Measurements from ENCODE around the gene FYN.

Gene FYN

DNA sequence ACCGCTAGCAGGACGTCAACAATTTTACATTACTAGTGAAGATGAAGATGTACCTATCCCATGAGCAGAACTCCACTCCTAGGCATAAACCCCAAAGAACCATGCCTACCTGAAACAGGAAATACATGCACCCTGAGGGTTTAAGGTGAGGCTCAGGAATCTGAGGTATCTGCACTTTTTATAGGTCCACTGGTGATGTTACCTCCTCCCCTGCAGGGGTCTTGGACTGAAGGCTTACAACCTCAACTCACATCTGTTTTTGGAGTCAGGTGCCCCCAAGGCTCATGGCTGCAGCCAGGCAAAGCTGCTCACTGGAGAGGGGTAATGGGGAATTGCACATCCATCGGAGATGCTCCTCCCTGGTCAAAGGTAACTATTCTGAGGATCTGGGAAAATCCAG is 135.1 kb downstream of the FYN start:
- Mint-ChIP-seq H3K36me3 (peaks cover 52% of the 10 kb centered on the region), H3K27me3 (no peaks in the 10 kb centered on the region), H3K4me3 (peak overlapping the region; percentile 37), H3K4me1 (ENCODE audit: low read depth) (peaks cover 85% of the 10 kb centered on the region), H3K27ac (peak overlapping the region; percentile 84), H3K9me3 (ENCODE audit: low read depth) (no peaks in the 10 kb centered on the region)

DNA sequence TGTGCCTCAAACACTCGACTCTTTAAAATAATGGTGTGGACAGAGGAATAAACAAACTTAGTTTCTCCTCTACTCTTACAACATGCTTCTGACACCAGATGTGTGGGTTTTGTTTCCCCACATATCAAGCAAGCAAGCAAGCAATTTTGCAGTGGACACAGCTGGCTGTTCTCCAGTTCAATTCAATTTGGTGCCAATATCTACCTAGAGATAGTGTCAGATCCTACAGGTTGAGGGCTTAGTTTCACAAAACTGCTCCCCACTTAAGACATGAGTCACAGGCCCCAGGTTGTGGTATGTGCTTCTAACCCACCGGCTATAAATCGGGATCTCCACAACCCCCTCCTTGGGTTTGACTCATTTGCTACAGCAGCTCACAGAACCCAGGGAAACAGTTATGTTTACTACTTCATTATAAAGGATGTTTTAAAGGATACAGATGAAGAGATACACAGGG is 136.2 kb downstream of the FYN start:
- Mint-ChIP-seq H3K27ac (peak overlapping the region; percentile 84), H3K36me3 (peaks cover 59% of the 10 kb centered on the region), H3K4me1 (ENCODE audit: low read depth) (peaks cover 87% of the 10 kb centered on the region), H3K4me3 (peak overlapping the region; percentile 64), H3K9me3 (ENCODE audit: low read depth) (no peaks in the 10 kb centered on the region), H3K27me3 (no peaks in the 10 kb centered on the region)

GRCh38 chr6:111736005-111736608 is 137.1 kb downstream of the FYN start:
- Mint-ChIP-seq H3K9me3 (ENCODE audit: low read depth) (no peaks in the 10 kb centered on the region), H3K4me3 (peak overlapping the region; percentile 67), H3K27me3 (no peaks in the 10 kb centered on the region), H3K36me3 (peaks cover 62% of the 10 kb centered on the region), H3K4me1 (ENCODE audit: low read depth) (peaks cover 87% of the 10 kb centered on the region), H3K27ac (peak overlapping the region; percentile 84)

DNA sequence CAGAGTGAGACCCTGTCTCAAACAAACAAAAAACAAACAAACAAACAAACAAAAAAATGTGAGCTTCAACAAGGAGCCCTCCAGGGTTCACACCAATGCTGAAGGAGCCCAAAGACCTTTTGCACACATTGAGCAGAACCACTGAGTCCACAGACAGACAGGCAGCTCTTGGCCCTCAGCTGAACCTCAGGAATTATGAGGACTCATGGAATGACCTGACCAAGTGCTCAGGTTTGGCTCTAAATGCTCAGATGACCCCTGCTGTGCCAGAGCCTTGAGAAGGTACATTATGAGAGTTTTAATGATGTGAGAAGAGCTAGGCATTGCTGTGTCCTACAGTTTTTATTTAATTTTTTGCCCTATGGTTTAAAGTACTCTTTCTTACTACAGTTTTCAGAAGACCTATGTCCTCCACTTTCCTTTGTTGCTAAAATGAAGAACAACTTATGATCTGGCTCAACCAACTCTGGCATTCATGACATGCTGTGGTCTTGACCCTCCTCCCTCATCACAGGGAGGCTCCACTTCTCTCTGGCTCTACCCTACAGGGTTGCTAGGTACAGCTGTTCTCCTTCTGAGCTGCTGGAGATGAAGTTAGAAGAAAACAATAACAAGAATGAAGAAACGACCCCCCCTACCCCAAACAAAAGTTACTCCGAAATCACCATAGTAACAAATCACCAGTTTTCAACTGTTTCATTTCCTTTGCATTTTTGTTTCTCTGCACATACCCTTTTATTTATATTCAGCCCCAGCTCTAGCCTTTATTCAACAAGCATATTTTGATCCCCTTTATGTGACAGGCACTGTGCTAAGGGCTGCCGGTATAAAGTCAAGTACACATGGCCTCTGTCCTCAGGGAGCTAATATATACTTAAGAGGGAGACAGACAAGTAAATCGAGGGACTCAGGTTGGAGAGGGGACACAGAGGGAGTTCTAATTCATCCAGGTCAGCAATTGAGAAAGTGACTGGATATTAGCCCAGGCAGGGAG is 138.9 kb downstream of the FYN start:
- Mint-ChIP-seq H3K36me3 (peaks cover 61% of the 10 kb centered on the region), H3K4me1 (ENCODE audit: low read depth) (peaks cover 88% of the 10 kb centered on the region), H3K4me3 (peak overlapping the region; percentile 33), H3K27ac (peak overlapping the region; percentile 84), H3K9me3 (ENCODE audit: low read depth) (no peaks in the 10 kb centered on the region), H3K27me3 (no peaks in the 10 kb centered on the region)

GRCh38 chr6:111732390-111732789 is 140.9 kb downstream of the FYN start:
- Mint-ChIP-seq H3K36me3 (peaks cover 57% of the 10 kb centered on the region), H3K27ac (peak overlapping the region; percentile 83), H3K4me3 (no peak overlapping the region), H3K9me3 (ENCODE audit: low read depth) (no peaks in the 10 kb centered on the region), H3K4me1 (ENCODE audit: low read depth) (peaks cover 81% of the 10 kb centered on the region), H3K27me3 (no peaks in the 10 kb centered on the region)

DNA sequence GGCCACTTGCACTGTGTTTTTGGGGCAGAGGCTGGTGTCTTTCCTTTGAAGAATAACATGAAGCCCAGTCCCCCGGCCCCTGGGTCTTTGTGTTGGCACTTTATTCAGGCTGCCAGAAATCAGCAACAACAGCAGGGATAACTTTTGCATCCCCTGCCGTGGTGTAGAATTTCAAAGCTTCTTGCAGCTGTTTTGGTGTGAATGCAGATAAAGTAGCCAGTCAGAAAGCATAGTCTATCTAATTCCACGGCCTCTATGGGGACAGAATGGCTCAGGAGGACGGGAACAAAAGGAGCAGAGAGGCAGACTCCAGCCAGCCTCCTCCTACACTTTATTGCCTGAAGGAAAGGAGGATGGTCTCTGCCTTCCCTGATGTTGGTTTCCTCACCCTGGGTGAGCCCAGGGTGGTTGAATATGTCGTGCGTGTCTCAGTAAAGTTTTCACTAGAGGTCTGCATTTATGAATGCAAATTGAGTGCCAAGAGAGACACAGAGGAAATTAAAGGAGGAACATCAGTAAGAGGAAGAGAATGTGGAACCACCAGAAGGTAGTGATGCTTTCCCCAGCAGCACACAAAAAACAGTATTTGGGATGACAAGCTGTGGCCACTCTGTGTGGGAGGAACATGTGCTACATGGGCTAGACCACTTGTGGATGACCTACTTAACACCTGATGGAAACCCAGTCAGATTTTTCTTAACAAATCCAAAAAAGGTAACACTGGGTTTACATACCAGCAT is 141.6 kb downstream of the FYN start:
- Mint-ChIP-seq H3K4me3 (no peak overlapping the region), H3K4me1 (ENCODE audit: low read depth) (peaks cover 81% of the 10 kb centered on the region), H3K27me3 (no peaks in the 10 kb centered on the region), H3K9me3 (ENCODE audit: low read depth) (no peaks in the 10 kb centered on the region), H3K27ac (peak overlapping the region; percentile 83), H3K36me3 (peaks cover 56% of the 10 kb centered on the region)

DNA sequence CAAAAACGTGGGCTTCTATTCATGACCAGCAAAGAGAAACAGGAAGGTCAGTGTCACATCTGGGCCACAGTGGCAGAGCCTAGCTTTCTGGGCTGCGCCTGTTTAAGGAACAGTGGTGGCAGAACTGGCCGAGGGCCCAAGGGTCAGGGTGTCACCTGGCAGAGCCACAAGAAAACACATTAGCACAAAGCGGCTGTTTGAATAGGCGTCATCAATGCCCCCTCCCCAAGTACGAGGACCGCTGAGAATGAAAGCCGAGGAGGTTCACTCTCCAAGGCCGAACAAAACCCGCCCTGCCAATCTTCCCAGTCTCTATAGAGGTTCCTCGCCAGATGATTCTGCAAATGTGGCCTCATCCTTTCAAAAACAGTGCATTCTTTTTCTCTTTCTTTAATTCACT is 142.4 kb downstream of the FYN start:
- Mint-ChIP-seq H3K27me3 (no peaks in the 10 kb centered on the region), H3K4me3 (no peak overlapping the region), H3K4me1 (ENCODE audit: low read depth) (peaks cover 81% of the 10 kb centered on the region), H3K9me3 (ENCODE audit: low read depth) (no peaks in the 10 kb centered on the region), H3K36me3 (peaks cover 58% of the 10 kb centered on the region), H3K27ac (peak overlapping the region; percentile 83)

DNA sequence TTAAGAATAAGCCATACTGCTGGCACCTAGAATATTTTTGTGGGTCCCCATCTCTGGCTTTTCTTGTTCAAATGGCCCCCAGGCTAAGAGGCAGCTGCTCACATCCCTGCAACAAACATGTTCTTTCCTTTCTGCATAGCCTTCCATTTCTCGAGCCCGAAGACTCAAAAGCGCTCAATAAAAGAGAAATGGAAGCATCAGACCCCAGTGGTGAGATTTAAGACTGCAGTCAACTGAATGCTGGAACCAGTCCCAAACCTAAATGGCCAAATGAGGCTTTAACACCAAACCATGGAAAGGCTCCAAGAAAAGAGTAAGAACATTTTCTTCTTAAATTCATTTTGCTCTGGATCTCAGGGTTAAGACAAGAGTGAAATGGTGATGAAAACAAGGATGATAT is 145.4 kb downstream of the FYN start:
- Mint-ChIP-seq H3K4me1 (ENCODE audit: low read depth) (peaks cover 88% of the 10 kb centered on the region), H3K4me3 (no peak overlapping the region), H3K36me3 (peaks cover 45% of the 10 kb centered on the region), H3K27me3 (no peaks in the 10 kb centered on the region), H3K27ac (peak overlapping the region; percentile 47), H3K9me3 (ENCODE audit: low read depth) (no peaks in the 10 kb centered on the region)

DNA sequence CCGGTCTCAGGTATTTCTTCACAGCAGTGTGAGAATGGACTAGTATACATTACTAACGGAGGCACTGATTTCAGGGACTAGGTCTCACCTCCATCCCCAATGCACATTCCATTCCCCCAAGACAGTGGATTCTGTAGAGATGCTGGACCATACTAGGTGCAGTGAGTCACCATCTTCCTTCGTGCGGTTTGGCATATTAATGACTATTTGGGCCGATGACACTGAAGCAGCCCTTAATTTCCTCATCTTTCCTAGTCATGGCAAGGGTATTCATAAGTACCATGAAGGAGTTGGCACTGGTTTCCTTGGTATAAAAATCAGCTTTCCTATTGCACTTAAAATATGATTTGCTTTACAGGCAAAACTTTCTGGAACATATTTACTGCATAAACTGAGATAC is 146.2 kb downstream of the FYN start:
- Mint-ChIP-seq H3K4me3 (no peak overlapping the region), H3K27me3 (no peaks in the 10 kb centered on the region), H3K9me3 (ENCODE audit: low read depth) (no peaks in the 10 kb centered on the region), H3K4me1 (ENCODE audit: low read depth) (peaks cover 89% of the 10 kb centered on the region), H3K27ac (peak overlapping the region; percentile 90), H3K36me3 (peaks cover 39% of the 10 kb centered on the region)

DNA sequence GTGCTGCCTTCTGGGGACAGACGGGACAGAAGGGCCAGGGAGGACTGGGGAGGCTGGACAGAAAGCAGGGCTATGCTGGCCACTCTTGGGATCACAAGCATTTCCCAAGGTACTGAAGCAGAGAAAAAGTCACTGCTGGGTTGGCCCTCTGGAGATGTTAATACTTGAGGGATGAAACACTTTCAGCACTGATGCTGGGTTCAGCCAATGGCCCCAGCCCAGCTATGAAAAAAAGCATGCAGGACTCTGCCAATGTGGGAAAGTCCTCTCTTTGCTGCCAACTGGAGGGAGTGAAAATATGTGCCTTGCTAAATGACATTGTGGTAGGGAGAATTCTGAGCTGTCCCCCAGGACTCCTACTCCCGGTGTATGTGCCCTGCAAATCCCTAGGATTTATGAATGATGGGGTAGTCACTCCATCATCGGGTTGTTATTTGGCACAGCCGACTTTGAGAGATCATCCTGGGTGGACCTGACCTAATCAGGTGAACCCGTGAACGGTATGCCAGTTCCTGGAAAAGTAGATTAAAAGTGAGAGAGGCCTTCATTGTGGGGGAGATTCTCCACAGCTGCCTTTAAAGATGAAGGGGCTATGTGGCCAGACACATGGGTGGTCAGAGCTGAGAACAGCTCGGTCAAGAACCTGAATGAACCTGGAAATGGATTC is 147.7 kb downstream of the FYN start:
- Mint-ChIP-seq H3K27ac (peak overlapping the region; percentile 90), H3K36me3 (peaks cover 40% of the 10 kb centered on the region), H3K4me1 (ENCODE audit: low read depth) (peaks cover 90% of the 10 kb centered on the region), H3K27me3 (no peaks in the 10 kb centered on the region), H3K4me3 (peak overlapping the region; percentile 76), H3K9me3 (ENCODE audit: low read depth) (no peaks in the 10 kb centered on the region)

- Mint-ChIP-seq H3K9me3 (ENCODE audit: low read depth) (no peaks in the 10 kb centered on the region), H3K36me3 (peaks cover 31% of the 10 kb centered on the region), H3K4me1 (ENCODE audit: low read depth) (peaks cover 86% of the 10 kb centered on the region), H3K4me3 (peak overlapping the region; percentile 76), H3K27ac (peak overlapping the region; percentile 90), H3K27me3 (no peaks in the 10 kb centered on the region)
Observed at GRCh38 chr6:111724505-111724904, 148.7 kb downstream of the FYN start.

- H3K9me3 Mint-ChIP-seq (ENCODE audit: low read depth): no peaks in the 10 kb centered on the region
- no peaks in the 10 kb centered on the region for H3K27me3 Mint-ChIP-seq
- H3K4me1 Mint-ChIP-seq (ENCODE audit: low read depth): peaks cover 84% of the 10 kb centered on the region
- H3K4me3 Mint-ChIP-seq: peak overlapping the region; percentile 76
- H3K36me3 Mint-ChIP-seq: peaks cover 30% of the 10 kb centered on the region
- peak overlapping the region; percentile 90 for H3K27ac Mint-ChIP-seq
Observed at GRCh38 chr6:111724039-111724438, 149.2 kb downstream of the FYN start.

DNA sequence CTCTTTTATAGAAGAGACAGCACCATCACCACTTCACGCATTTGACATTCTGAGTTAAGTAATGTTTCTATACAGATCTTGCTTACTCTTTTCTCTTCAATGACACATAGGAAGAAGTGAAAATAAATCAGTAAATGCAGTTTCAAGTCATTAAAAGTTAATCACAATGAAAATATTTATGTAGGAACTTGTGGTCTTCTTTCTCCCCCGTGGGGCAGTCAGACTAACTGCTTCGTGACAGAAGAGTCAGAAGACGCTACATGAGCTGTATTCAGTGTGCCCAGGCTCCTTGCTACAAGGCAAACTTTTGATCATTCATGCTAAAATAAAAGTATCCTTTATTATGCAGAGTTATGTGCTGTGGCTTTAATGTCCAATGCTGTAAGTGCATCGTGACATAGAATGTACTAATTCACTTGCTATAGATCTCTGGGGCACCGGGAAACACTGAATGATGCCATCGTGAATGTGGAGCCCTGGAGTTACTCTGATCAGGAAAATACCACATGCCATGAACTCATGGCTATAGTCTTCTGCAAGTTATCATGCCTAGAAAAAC is 149.8 kb downstream of the FYN start:
- no peaks in the 10 kb centered on the region for H3K27me3 Mint-ChIP-seq
- no peaks in the 10 kb centered on the region for H3K9me3 Mint-ChIP-seq (ENCODE audit: low read depth)
- peaks cover 30% of the 10 kb centered on the region for H3K36me3 Mint-ChIP-seq
- peaks cover 87% of the 10 kb centered on the region for H3K4me1 Mint-ChIP-seq (ENCODE audit: low read depth)
- no peak overlapping the region for H3K4me3 Mint-ChIP-seq
- H3K27ac Mint-ChIP-seq: peak overlapping the region; percentile 90

DNA sequence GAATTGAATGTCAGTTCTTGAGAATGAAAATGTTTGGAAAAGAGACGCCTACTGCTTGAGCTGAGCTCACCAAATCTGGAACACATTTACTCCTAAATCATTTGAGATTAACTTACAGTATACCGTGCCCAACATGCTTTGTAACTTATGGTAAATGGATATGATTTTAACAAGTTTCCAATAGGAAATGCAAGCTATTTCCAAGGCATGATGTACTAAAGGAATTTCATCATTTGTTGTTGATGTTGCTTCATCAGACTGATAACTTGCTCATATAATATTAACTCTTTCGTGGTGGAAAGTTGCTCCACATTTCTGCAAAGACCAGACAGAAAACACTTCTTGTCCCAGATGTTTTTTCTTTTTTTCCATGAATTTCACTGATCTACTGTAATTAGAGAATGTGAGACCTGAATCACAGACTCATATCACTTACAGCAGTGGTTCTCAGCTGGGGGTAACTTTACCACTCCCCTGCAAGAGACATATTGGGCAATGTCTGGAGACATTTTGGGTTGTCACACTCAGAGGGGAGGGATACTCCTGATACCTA is 151.0 kb downstream of the FYN start:
- H3K27me3 Mint-ChIP-seq: no peaks in the 10 kb centered on the region
- peak overlapping the region; percentile 52 for H3K4me3 Mint-ChIP-seq
- peak overlapping the region; percentile 84 for H3K27ac Mint-ChIP-seq
- no peaks in the 10 kb centered on the region for H3K9me3 Mint-ChIP-seq (ENCODE audit: low read depth)
- peaks cover 28% of the 10 kb centered on the region for H3K36me3 Mint-ChIP-seq
- H3K4me1 Mint-ChIP-seq (ENCODE audit: low read depth): peaks cover 87% of the 10 kb centered on the region
